Measurements from ENCODE around the gene ZNF367. TPM values are rescaled to one million over a fixed set of nuclear protein-coding genes. Genes with fewer than 3 reads are reported as not detected.

The ZNF367 gene
- total RNA-seq, 2 donors from 2014 or later = 3.6 to 18.9 TPM

GRCh38 chr9:96425500-96426169 lies 7.5 kb upstream of the ZNF367 start:
- TF ChIP-seq, protein P1, sequence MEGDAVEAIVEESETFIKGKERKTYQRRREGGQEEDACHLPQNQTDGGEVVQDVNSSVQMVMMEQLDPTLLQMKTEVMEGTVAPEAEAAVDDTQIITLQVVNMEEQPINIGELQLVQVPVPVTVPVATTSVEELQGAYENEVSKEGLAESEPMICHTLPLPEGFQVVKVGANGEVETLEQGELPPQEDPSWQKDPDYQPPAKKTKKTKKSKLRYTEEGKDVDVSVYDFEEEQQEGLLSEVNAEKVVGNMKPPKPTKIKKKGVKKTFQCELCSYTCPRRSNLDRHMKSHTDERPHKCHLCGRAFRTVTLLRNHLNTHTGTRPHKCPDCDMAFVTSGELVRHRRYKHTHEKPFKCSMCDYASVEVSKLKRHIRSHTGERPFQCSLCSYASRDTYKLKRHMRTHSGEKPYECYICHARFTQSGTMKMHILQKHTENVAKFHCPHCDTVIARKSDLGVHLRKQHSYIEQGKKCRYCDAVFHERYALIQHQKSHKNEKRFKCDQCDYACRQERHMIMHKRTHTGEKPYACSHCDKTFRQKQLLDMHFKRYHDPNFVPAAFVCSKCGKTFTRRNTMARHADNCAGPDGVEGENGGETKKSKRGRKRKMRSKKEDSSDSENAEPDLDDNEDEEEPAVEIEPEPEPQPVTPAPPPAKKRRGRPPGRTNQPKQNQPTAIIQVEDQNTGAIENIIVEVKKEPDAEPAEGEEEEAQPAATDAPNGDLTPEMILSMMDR (IDR thresholded peaks at IDR 0.05) = no peak
- peaks cover 2% of the 10 kb centered on the region for H3K4me1 ChIP-seq
- no peaks in the 10 kb centered on the region for H3K36me3 ChIP-seq
- no peak overlapping the region for H3K27ac ChIP-seq
- H3K9me3 ChIP-seq = no peaks in the 10 kb centered on the region
- H3K4me3 ChIP-seq = no peak overlapping the region
- H3K9ac ChIP-seq (ENCODE audit: low read depth in 2 of 2, low read length in 2 of 2) = no peak overlapping the region
- no peak for DNase-seq
- H3K27me3 ChIP-seq = no peaks in the 10 kb centered on the region
- intact Hi-C loops (cut with DNase I) = no loop called here

DNA sequence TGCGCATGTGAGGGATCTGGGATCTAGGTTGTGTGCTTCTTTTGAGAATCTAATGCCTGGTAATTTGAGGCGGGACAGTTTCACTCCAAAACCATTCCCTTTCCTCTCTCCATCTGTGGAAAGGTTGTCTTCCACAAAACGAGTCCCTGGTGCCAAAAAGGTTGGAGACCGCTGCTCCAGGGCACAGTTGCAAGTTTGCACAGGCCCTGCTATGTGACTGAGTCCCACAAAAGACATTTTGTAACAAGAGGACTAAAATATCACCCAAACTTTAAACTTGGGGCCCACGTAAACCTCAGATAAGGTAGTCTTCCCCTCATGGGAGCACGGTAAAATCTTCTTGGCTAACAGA lies 5.8 kb upstream of the ZNF367 start:
- no peaks in the 10 kb centered on the region for H3K36me3 ChIP-seq
- H3K4me1 ChIP-seq = peaks cover 6% of the 10 kb centered on the region
- TF ChIP-seq, protein P1 (IDR thresholded peaks at IDR 0.05) = no peak
- H3K4me3 ChIP-seq = no peak overlapping the region
- intact Hi-C loops (cut with DNase I) = no loop called here
- H3K27ac ChIP-seq = no peak overlapping the region
- no peaks in the 10 kb centered on the region for H3K9me3 ChIP-seq
- no peaks in the 10 kb centered on the region for H3K27me3 ChIP-seq
- no peak for DNase-seq
- H3K9ac ChIP-seq (ENCODE audit: low read depth in 2 of 2, low read length in 2 of 2) = no peak overlapping the region

- no peaks in the 10 kb centered on the region for H3K27me3 ChIP-seq
- no peak overlapping the region for H3K4me3 ChIP-seq
- no peak for DNase-seq
- no peaks in the 10 kb centered on the region for H3K9me3 ChIP-seq
- no peaks in the 10 kb centered on the region for H3K36me3 ChIP-seq
- intact Hi-C loops (cut with DNase I) = no loop called here
- no peak overlapping the region for H3K27ac ChIP-seq
- TF ChIP-seq, protein P1 (IDR thresholded peaks at IDR 0.05) = no peak
- no peak overlapping the region for H3K9ac ChIP-seq (ENCODE audit: low read depth in 2 of 2, low read length in 2 of 2)
- peaks cover 6% of the 10 kb centered on the region for H3K4me1 ChIP-seq
These were observed 5.3 kb upstream of the ZNF367 start for GRCh38 chr9:96423322-96423984.

DNA sequence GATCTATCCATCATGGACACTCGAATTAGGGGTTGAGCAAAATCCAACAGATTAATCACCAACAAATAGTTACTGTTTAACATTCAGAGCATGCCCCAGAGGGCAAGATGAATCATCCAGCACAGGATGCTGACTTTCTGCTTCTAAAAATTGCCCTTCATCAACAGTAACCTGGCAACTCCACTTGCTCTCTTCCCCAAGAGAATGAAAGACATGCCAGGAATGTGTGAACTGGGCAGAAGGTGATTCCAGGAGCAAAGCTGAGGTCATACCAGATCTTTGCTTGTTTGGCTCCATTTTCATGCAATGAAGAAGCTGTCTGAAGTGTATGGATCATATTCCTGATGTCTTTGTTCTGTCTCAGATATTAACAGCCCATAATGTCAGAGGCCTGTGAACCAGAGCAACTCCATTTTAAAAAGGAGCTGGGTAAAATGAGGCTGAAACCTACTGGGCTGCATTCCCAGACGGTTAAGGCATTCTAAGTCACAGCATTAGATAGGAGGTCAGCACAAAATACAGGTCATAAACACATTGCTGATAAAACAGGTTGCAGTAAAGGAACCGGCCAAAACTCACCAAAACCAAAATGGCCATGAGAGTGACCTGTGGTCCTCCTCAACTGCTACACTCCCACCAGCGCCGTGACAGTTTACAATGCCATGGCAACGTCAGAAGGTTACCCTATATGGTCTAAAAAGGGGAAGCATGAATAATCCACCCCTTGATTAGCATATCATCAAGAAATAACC lies 2.5 kb upstream of the ZNF367 start:
- peaks cover 14% of the 10 kb centered on the region for H3K4me1 ChIP-seq
- TF ChIP-seq, protein P1 (IDR thresholded peaks at IDR 0.05) = no peak
- H3K9ac ChIP-seq (ENCODE audit: low read depth in 2 of 2, low read length in 2 of 2) = peak overlapping the region in 1 of 2 donors; percentile 34
- no peaks in the 10 kb centered on the region for H3K36me3 ChIP-seq
- no peak overlapping the region for H3K4me3 ChIP-seq
- peak; percentile 28 for DNase-seq
- peak overlapping the region; percentile 20 for H3K27ac ChIP-seq
- no peaks in the 10 kb centered on the region for H3K27me3 ChIP-seq
- intact Hi-C loops (cut with DNase I) = no loop called here
- H3K9me3 ChIP-seq = no peaks in the 10 kb centered on the region

GRCh38 chr9:96419691-96419969 lies 1.5 kb upstream of the ZNF367 start:
- TF ChIP-seq, protein P1 (IDR thresholded peaks at IDR 0.05) = no peak
- Histone ChIP-seq H3K4me3 (peak overlapping the region; percentile 53), H3K9ac (ENCODE audit: low read depth in 2 of 2, low read length in 2 of 2) (peak overlapping the region in 1 of 2 donors; percentile 82), H3K27me3 (no peaks in the 10 kb centered on the region), H3K36me3 (no peaks in the 10 kb centered on the region), H3K27ac (peak overlapping the region; percentile 100), H3K9me3 (no peaks in the 10 kb centered on the region), H3K4me1 (peaks cover 14% of the 10 kb centered on the region)
- DNase-seq = no peak
- intact Hi-C loops (cut with DNase I) = no loop called here

Data from colonic mucosa (tissue), 4 donors.